H1 (cell line): ENCODE measurements around the gene CKLF.

Source experiments
- ASH2L ChIP-seq: fragments of 200-600, 300-600 bp; sonication (generic); IDR thresholded peaks from one replicate; pipeline ENCODE4 v1.7.1; 2017; ENCODE audit warnings: low read length
- BRCA1 ChIP-seq: IDR thresholded peaks from 2 replicates; pipeline ENCODE4 v1.6.1; 2012; ENCODE audit warnings: low read depth, low read length, improper control_type of control experiment
- CEBPB ChIP-seq: IDR thresholded peaks from 2 replicates; pipeline ENCODE4 v1.6.1; 2012; ENCODE audit warnings: low read depth, low read length
- CTCF ChIP-seq, 3 experiments: IDR thresholded peaks; 1 replicate in 2 of 3; 2 replicates in 1 of 3; pipeline versions ENCODE4 v1.5.1 to v1.6.1; 2011; ENCODE audit warnings: low read length in 3 of 3, mild to moderate bottlenecking in 3 of 3, inconsistent platforms in 2 of 3, low read depth in 1 of 3, moderate library complexity in 1 of 3; ENCODE audit not compliant: insufficient read depth in 1 of 3; ENCODE audit errors: control extremely low read depth in 1 of 3
- EP300 ChIP-seq, 2 experiments: IDR thresholded peaks; 1 replicate in 1 of 2; 2 replicates in 1 of 2; pipeline ENCODE4 v1.6.1; 2011 to 2012; ENCODE audit warnings: low read depth in 2 of 2, low read length in 2 of 2, mild to moderate bottlenecking in 2 of 2, borderline replicate concordance in 1 of 2, inconsistent platforms in 1 of 2, moderate library complexity in 1 of 2
- NRF1 ChIP-seq: IDR thresholded peaks from 2 replicates; pipeline ENCODE4 v1.6.1; 2011; ENCODE audit warnings: mild to moderate bottlenecking, low read depth, low read length, improper control_type of control experiment
- PHF8 ChIP-seq: fragments of 200-600 bp; sonication (generic); conservative IDR thresholded peaks from 2 replicates; pipeline ENCODE4 v1.7.1; 2012; ENCODE audit warnings: low read depth, mild to moderate bottlenecking, inconsistent platforms, low read length, moderate library complexity
- POLR2A ChIP-seq, 2 experiments: IDR thresholded peaks; 1 replicate in 1 of 2; 2 replicates in 1 of 2; pipeline ENCODE4 v1.6.1; 2011; ENCODE audit warnings: low read depth in 2 of 2, low read length in 2 of 2, mild to moderate bottlenecking in 2 of 2; ENCODE audit errors: control extremely low read depth in 1 of 2
- POLR2AphosphoS5 ChIP-seq: IDR thresholded peaks from 2 replicates; pipeline ENCODE4 v1.6.1; 2011; ENCODE audit warnings: low read depth, low read length
- POU5F1 ChIP-seq: IDR thresholded peaks from 2 replicates; pipeline ENCODE4 v1.6.1; 2011; ENCODE audit warnings: low read depth, mild to moderate bottlenecking, low read length, moderate library complexity
- RFX5 ChIP-seq: IDR thresholded peaks from 2 replicates; pipeline ENCODE4 v1.6.1; 2011; ENCODE audit warnings: low read depth, low read length, improper control_type of control experiment, borderline replicate concordance

- no peak for TF ChIP-seq RFX5
- TF ChIP-seq CTCF (IDR thresholded peaks at IDR 0.05; ENCODE audit: control extremely low read depth in 1 of 3, insufficient read depth in 1 of 3, low read depth in 1 of 3, low read length in 3 of 3): no peak
- no peak for TF ChIP-seq EP300 (IDR thresholded peaks at IDR 0.05; ENCODE audit: borderline replicate concordance in 1 of 2, low read depth in 2 of 2, low read length in 2 of 2)
- TF ChIP-seq BRCA1: no peak
- no peak for TF ChIP-seq POLR2AphosphoS5
- TF ChIP-seq PHF8: no peak
- no peak for TF ChIP-seq CEBPB
- no peak for TF ChIP-seq POU5F1
- no peak for TF ChIP-seq ASH2L
- TF ChIP-seq POLR2A (IDR thresholded peaks at IDR 0.05; ENCODE audit: control extremely low read depth in 1 of 2, low read depth in 2 of 2, low read length in 2 of 2): no peak
- no peak for TF ChIP-seq NRF1
Observed at GRCh38 chr16:66510298-66510697, 42.1 kb upstream of the CKLF start.
